PC-9 (cell line): Measurements from ENCODE around the gene PDLIM5. TPM values are rescaled to one million over a fixed set of nuclear protein-coding genes. Genes with fewer than 3 reads are reported as not detected.

Source experiments
- BruUV-seq: library from RNA; stranded (reverse); fragments of 400-500 nt; replicated peaks from 2 replicates; lab custom pipeline; 2021; lab: Mats Ljungman, UMichigan
- CTCF ChIA-PET: fragments of 300-600 bp; sonication (Branson Sonifier 250); formaldehyde crosslinking; loops from one replicate; lab custom pipeline; 2022; ENCODE audit warnings: antibody characterized with exemption; lab: Charles Lee
- POLR2A ChIA-PET: fragments of 300-600 bp; sonication (Branson Sonifier 250); formaldehyde crosslinking; loops from one replicate; lab custom pipeline; 2022; ENCODE audit warnings: antibody characterized with exemption; ENCODE audit not compliant: unreplicated experiment; lab: Charles Lee
- DNase-seq, 2 experiments: peaks; one replicate each; pipeline versions ENCODE4 v3.0.0 to v3.0.0-alpha.2; 2015 to 2022; ENCODE audit warnings: mixed read lengths in 1 of 2
- H2AFZ ChIP-seq: fragments of 200-600 bp; sonication (generic); 2 replicates; pipeline ENCODE4 v1.8.1; 2017; ENCODE audit warnings: antibody characterized with exemption
- H3F3A ChIP-seq: fragments of 200-600 bp; sonication (generic); 2 replicates; pipeline ENCODE4 v1.8.1; 2017; ENCODE audit warnings: antibody characterized with exemption, mild to moderate bottlenecking, low read depth; ENCODE audit not compliant: insufficient read depth
- H3K27ac ChIP-seq: fragments of 200-600 bp; sonication (generic); 2 replicates; pipeline ENCODE4 v1.6.1; 2016; ENCODE audit warnings: mixed run types
- H3K27me3 ChIP-seq: fragments of 200-600 bp; sonication (generic); 2 replicates; pipeline ENCODE4 v1.6.1; 2016; ENCODE audit warnings: low read depth, mixed run types; ENCODE audit not compliant: insufficient read depth
- H3K36me3 ChIP-seq: fragments of 200-600 bp; sonication (generic); 2 replicates; pipeline ENCODE4 v1.6.1; 2016; ENCODE audit warnings: low read depth, mixed run types
- H3K4me1 ChIP-seq: fragments of 200-600 bp; sonication (generic); replicated peaks from 2 replicates; pipeline ENCODE4 v1.6.1; 2016; ENCODE audit warnings: mixed run types; ENCODE audit not compliant: insufficient read depth
- H3K4me2 ChIP-seq: fragments of 200-600 bp; sonication (generic); 2 replicates; pipeline ENCODE4 v1.6.1; 2017; ENCODE audit warnings: mixed run types
- H3K4me3 ChIP-seq: fragments of 200-600 bp; sonication (generic); 2 replicates; pipeline ENCODE4 v1.6.1; 2016; ENCODE audit warnings: mixed run types
- H3K79me2 ChIP-seq: fragments of 200-600 bp; sonication (generic); 2 replicates; pipeline ENCODE4 v1.6.1; 2017; ENCODE audit warnings: low read depth, mixed run types
- H3K9me2 ChIP-seq: fragments of 200-600 bp; sonication (generic); 2 replicates; pipeline ENCODE4 v1.8.1; 2017; ENCODE audit warnings: mild to moderate bottlenecking; ENCODE audit not compliant: insufficient read depth
- H3K9me3 ChIP-seq: fragments of 200-600 bp; sonication (generic); 2 replicates; pipeline ENCODE4 v1.8.1; 2016; ENCODE audit warnings: low read depth; ENCODE audit not compliant: insufficient read depth
- H4K20me1 ChIP-seq: fragments of 200-600 bp; sonication (generic); 2 replicates; pipeline ENCODE4 v1.8.1; 2017; ENCODE audit not compliant: insufficient read depth
- CTCF ChIP-seq: fragments of 200-600 bp; sonication (generic); conservative IDR thresholded peaks from 2 replicates; pipeline ENCODE4 v1.6.1; 2017; ENCODE audit warnings: mixed run types, antibody characterized with exemption, mild to moderate bottlenecking, moderate library complexity
- EZH2 ChIP-seq: fragments of 200-600 bp; sonication (generic); IDR thresholded peaks from 2 replicates; pipeline ENCODE4 v1.8.0; 2017; ENCODE audit warnings: antibody characterized with exemption, low read depth
- intact Hi-C: fragments of 100-400 bp; cut with micrococcal nuclease; formaldehyde crosslinking; loops from one replicate; pipeline ENCODE4 v1.10.0; 2022; ENCODE audit not compliant: unreplicated experiment
- total RNA-seq: library from RNA; stranded (reverse); gene quantifications from 2 replicates; pipeline ENCODE4 v1.2.3, GENCODE V29; 2021

Gene PDLIM5
- total RNA-seq, 1 experiment from 2014 or later, result 130 TPM

- Histone ChIP-seq H4K20me1 (no peaks in the 10 kb centered on the region), H3K9me2 (no peaks in the 10 kb centered on the region), H2AFZ (no peak overlapping the region), H3K79me2 (0 out of 2 replicates have a peak, but pooled peaks cover 7% of the 10 kb centered on the region), H3K4me2 (0 out of 2 replicates have a peak overlapping the region, but pooled peaks have one; percentile 45), H3K4me1 (peaks cover 21% of the 10 kb centered on the region), H3K27ac (no peak overlapping the region), H3K9me3 (0 out of 2 replicates have a peak, but pooled peaks cover 4% of the 10 kb centered on the region), H3K4me3 (no peak overlapping the region), H3K36me3 (no peaks in the 10 kb centered on the region), H3F3A (peaks cover 3% of the 10 kb centered on the region; the same call in 1 of the 2 replicates), H3K27me3 (no peaks in the 10 kb centered on the region)
- TF ChIP-seq CTCF (no peak), EZH2 (no peak)
- POLR2A ChIA-PET, result interaction anchor here (0.5 kb wide), 1 partner anchor 108 kb away, joined by 4 read pairs; the partner anchor contains the start of gene PDLIM5
- no peak for DNase-seq
- CTCF ChIA-PET, result no interaction called here
- intact Hi-C loops, result no loop called here
- no TSS peak for BruUV-seq
These were observed 107.6 kb downstream of the PDLIM5 start for GRCh38 chr4:94559351-94559806.

- Histone ChIP-seq H3K36me3 (no peaks in the 10 kb centered on the region), H4K20me1 (no peaks in the 10 kb centered on the region), H3F3A (peaks cover 3% of the 10 kb centered on the region; the same call in 1 of the 2 replicates), H3K4me1 (peaks cover 21% of the 10 kb centered on the region), H3K4me3 (no peak overlapping the region), H3K9me2 (no peaks in the 10 kb centered on the region), H3K27ac (peak overlapping the region; percentile 6; the same call in 1 of the 2 replicates), H3K27me3 (no peaks in the 10 kb centered on the region), H3K4me2 (no peak overlapping the region), H2AFZ (no peak overlapping the region), H3K9me3 (0 out of 2 replicates have a peak, but pooled peaks cover 4% of the 10 kb centered on the region), H3K79me2 (0 out of 2 replicates have a peak, but pooled peaks cover 11% of the 10 kb centered on the region)
- POLR2A ChIA-PET, result no interaction called here
- no peak for TF ChIP-seq CTCF
- no peak for TF ChIP-seq EZH2
- CTCF ChIA-PET, result no interaction called here
- no peak for DNase-seq
- intact Hi-C loops, result no loop called here
- no TSS peak for BruUV-seq
These were observed 109.7 kb downstream of the PDLIM5 start for GRCh38 chr4:94561249-94562024.

DNA sequence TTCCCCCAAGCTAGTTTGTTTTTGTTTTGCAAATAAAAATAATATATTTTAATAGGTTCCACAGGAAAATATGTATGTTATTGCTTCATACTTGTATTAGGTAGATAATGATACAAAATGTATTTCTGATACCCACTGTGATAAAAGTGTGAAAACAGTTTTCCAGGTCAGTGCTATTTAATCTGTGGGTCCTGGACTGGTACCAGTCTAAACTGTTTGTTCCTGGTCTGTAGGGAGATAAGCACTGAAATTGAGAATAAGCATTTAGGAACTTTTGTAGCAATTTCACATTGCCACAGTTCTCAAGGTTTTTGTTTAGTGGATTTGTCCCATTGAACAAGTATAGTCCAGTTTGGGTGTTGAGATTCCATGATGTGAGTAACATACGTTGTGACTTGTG lies 110.5 kb downstream of the PDLIM5 start:
- H3K36me3 ChIP-seq, result no peaks in the 10 kb centered on the region
- no peaks in the 10 kb centered on the region for H4K20me1 ChIP-seq
- POLR2A ChIA-PET, result no interaction called here
- H3K79me2 ChIP-seq, result 0 out of 2 replicates have a peak, but pooled peaks cover 11% of the 10 kb centered on the region
- H3F3A ChIP-seq, result peaks cover 3% of the 10 kb centered on the region; the same call in 1 of the 2 replicates
- no peak for DNase-seq
- TF ChIP-seq EZH2 (no peak), CTCF (no peak)
- no peaks in the 10 kb centered on the region for H3K9me2 ChIP-seq
- no peaks in the 10 kb centered on the region for H3K27me3 ChIP-seq
- no peak overlapping the region for H3K27ac ChIP-seq
- CTCF ChIA-PET, result no interaction called here
- intact Hi-C loops, result no loop called here
- no peak overlapping the region for H3K4me2 ChIP-seq
- peaks cover 21% of the 10 kb centered on the region for H3K4me1 ChIP-seq
- no peak overlapping the region for H2AFZ ChIP-seq
- BruUV-seq, result no TSS peak
- H3K9me3 ChIP-seq, result 0 out of 2 replicates have a peak, but pooled peaks cover 4% of the 10 kb centered on the region
- no peak overlapping the region for H3K4me3 ChIP-seq
